SU-DHL-6 (cell line): ENCODE results near the gene GJB6.

Experiments
- CTCF ChIP-seq: fragments of 200-600 bp; sonication (generic); IDR thresholded peaks from one replicate; pipeline ENCODE4 v1.5.1; 2017; ENCODE audit warnings: antibody characterized with exemption, mild to moderate bottlenecking, low read length, moderate library complexity; ENCODE audit not compliant: insufficient read depth, poor library complexity, severe bottlenecking
- EZH2phosphoT487 ChIP-seq: fragments of 200-600 bp; sonication (generic), shearing (Covaris generic); conservative IDR thresholded peaks from 2 replicates; pipeline ENCODE4 v1.6.1; 2018; ENCODE audit warnings: mild to moderate bottlenecking, antibody characterized with exemption, low read length, moderate library complexity, mixed read lengths

GRCh38 chr13:20254076-20254475, 22.0 kb upstream of the GJB6 start:
- TF ChIP-seq CTCF (no peak), EZH2phosphoT487 (no peak)
